ENCODE data around the gene DRD2.

- TF ChIP-seq, protein P1, sequence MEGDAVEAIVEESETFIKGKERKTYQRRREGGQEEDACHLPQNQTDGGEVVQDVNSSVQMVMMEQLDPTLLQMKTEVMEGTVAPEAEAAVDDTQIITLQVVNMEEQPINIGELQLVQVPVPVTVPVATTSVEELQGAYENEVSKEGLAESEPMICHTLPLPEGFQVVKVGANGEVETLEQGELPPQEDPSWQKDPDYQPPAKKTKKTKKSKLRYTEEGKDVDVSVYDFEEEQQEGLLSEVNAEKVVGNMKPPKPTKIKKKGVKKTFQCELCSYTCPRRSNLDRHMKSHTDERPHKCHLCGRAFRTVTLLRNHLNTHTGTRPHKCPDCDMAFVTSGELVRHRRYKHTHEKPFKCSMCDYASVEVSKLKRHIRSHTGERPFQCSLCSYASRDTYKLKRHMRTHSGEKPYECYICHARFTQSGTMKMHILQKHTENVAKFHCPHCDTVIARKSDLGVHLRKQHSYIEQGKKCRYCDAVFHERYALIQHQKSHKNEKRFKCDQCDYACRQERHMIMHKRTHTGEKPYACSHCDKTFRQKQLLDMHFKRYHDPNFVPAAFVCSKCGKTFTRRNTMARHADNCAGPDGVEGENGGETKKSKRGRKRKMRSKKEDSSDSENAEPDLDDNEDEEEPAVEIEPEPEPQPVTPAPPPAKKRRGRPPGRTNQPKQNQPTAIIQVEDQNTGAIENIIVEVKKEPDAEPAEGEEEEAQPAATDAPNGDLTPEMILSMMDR (IDR thresholded peaks at IDR 0.05) = no peak
- TF ChIP-seq POLR2A (IDR thresholded peaks at IDR 0.05) = no peak
Measured at GRCh38 chr11:113373306-113373705, 101.9 kb downstream of the DRD2 start.
